GM19395 (cell line): Measurements from ENCODE around the gene AGPAT4.

ENCODE experiments used
- ATAC-seq: cut with Tn5 transposase; IDR thresholded peaks from one replicate; pipeline ENCODE4 v1.9.1; 2021; ENCODE audit warnings: mild to moderate bottlenecking, moderate library complexity; ENCODE audit not compliant: unreplicated experiment

AGPAT4 gene

DNA sequence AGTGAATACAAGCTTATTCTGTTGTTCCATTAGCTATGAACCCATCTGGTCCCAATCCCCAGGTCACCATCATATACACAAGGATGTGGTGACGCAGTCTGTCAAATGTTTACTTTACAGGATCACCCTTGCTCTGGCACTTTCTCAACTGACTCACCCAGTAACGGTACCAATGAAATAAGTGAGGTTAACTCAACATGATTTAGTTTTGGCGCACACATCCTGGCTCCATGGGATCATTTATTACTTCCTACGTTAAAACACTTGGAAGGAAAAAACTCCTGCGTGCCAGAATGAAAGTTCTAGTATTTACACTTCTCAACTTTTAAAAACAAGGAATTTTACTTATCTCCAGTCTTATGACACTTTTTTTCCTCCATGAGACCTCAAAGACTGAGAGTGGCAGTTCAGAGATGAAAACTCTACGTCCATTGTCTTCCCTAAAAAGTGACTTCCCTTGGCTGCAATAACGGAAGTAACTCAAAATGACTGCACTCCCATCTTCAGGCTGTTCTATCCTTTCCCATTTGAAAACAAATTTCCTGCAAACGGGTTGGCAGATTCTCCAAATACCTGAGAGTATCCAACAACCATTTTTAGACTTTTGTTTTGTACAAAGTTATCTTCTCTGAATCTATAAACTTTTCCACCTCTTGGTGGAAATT, 15.9 kb downstream of the AGPAT4 start:
- no peak for ATAC-seq

- no peak for ATAC-seq
These were observed 17.5 kb downstream of the AGPAT4 start for GRCh38 chr6:161256407-161256806.

- ATAC-seq, result no peak
These were observed 18.3 kb downstream of the AGPAT4 start for GRCh38 chr6:161255518-161255917.

- ATAC-seq, result no peak
These were observed 19.2 kb downstream of the AGPAT4 start for GRCh38 chr6:161254464-161255253.

DNA sequence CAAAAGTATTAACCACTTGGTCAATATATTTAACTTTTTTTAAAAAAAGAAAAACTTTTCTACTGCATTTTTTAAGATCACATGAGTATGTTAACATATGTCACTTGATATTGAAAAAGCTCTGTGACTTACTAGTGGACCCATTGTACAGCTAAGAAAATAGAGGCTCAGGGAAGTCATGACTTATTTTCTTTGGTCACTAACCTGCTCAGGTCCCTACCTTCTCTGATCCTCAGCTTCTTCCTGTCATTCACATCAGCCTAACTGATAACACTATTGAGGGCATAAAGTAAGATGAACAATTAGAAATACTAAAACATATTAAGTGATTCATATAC, 19.8 kb downstream of the AGPAT4 start:
- ATAC-seq, result no peak

DNA sequence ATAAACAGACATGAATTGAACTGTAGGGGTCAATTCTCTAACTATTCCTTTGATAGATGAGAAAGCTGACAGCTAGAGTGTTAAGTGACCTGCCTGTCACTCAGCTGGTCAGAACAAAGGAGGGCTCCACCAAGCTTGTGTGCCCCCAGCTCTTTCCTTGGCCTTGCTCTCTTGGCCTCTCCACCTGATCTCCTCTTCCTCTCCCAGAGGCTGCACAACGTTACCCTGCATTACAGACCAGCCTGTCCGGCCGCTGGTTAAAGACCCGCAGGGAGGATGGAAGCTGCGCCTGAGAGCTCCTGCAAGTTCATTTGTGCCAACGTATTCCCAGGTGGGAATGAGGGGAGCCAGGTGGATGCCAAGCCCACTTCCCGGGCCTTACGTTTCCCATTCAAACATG, 22.5 kb downstream of the AGPAT4 start:
- no peak for ATAC-seq

DNA sequence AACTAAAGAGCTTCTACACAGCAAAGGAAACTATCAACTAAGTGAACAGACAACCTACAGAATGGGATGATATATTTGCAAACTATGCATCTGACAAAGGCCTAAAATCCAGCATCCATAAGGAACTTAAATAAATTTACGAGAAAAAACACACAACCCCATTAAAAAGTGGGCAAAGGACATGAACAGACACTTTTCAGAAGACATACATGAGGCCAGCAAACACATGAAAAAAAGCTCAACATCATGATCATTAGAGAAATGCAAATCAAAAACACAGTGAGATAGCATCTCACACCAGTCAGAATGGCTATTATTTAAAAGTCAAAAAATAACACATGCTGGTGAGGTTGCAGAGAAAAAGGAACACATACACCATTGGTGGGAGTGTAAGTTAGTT, 24.5 kb downstream of the AGPAT4 start:
- no peak for ATAC-seq

GRCh38 chr6:161246725-161247124, 27.1 kb downstream of the AGPAT4 start:
- ATAC-seq, result no peak

DNA sequence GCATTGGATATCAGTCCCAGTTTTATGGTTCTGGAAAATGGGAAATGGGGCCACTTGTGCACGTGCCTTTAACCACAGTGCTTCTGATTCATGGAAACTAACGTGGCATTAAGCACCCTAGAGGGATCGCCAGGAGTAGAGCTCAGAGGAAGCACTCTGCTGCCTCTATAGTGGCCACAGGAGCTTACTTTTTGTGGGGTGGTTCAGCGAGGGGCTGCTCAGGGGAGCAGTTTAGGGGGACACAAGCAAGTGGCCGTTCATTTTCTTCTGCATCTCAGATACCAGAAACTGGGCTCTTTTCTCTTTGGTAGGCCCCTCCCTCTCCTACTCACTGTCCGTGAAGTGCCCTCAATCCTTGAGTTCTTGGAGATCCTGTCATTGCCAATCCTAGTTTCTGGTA, 28.5 kb downstream of the AGPAT4 start:
- ATAC-seq, result no peak

DNA sequence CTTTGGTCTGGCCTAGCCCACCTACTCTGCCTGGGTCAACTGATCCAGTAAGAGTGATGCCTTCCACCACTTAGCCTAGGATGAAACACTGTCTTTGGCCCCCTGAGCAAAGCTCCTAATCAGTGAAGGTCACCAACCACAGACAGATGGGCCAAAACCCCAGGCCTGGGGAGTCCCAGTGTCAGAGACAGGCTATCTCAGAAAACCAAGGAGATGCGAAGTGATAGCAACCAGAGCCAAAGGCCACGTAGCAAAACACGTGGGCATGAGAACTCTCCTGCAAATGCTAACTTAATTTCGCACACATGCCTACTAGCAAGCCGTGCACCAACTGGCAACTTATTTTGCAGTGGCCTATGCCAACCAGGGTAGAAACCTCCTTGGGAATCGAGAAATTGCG, 29.1 kb downstream of the AGPAT4 start:
- no peak for ATAC-seq

DNA sequence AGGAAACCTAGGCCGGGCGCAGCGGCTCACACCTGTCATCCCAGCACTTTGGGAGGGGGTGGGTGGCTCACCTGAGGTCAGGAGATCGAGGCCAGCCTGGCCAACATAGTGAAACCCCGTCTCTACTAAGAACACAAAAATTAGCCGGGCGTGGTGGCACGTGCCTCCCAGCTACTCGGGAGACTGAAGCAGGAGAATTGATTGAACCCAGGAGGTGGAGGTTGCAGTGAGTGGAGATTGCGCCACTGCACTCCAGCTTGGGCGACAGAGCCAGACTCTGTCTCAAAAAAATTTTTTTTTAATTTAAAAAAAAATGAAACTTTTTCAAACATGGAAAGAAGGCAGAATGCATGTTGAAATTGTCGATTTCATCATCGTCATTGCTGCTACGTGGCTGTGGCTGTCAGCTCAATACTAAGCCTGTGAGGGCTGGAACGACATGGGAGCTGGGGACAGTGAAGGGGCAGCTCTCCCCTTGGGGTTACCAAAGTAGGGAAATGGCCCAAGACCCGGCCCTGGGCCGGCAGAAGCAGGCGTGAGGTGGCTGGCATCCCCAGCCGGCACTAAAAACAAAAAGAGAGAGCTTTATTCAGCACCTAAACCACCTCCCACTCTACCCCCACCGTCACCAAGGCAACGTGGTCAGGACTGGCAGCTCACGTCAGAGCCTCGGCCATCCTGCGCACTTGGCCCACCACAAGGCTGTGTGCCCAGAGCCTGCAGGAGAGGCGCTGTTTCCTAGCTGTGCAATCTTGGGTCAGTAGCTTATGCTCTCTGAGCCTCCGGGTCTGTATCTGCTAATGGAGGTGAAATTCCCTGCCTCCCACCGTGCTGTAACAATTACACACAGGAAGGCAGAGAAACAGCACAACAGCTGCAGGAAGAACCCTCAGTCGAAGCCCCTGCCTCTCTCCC, 30.8 kb downstream of the AGPAT4 start:
- no peak for ATAC-seq

- ATAC-seq, result no peak
These were observed 31.7 kb downstream of the AGPAT4 start for GRCh38 chr6:161242113-161242512.

- no peak for ATAC-seq
These were observed 34.9 kb downstream of the AGPAT4 start for GRCh38 chr6:161239001-161239400.

DNA sequence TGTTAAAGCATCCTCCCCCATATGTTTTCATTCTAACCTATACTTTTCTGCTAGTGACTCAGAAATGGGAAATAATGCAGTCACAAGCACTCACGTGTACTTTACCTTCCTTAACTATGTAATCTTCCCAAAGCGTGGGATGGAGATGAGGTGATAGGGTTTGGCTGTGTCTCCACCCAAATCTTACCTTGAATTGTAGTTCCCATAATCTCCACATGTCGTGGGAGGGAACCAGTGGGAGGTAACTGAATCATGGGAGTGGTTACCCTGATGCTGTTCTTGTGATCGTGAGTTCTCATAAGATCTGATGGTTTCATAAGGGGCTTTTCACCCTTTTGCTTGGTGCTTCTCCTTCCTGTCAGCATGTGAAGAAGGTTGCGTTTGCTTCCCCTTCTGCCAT, 35.4 kb downstream of the AGPAT4 start:
- no peak for ATAC-seq

GRCh38 chr6:161238081-161238480, 35.8 kb downstream of the AGPAT4 start:
- no peak for ATAC-seq

- ATAC-seq, result no peak
These were observed 36.7 kb downstream of the AGPAT4 start for GRCh38 chr6:161237176-161237575.

- peak; percentile 71 for ATAC-seq
These were observed 37.9 kb downstream of the AGPAT4 start for GRCh38 chr6:161235776-161236633.

GRCh38 chr6:161233986-161234661, 39.7 kb downstream of the AGPAT4 start:
- no peak for ATAC-seq

GRCh38 chr6:161232467-161232866, 41.4 kb downstream of the AGPAT4 start:
- ATAC-seq, result no peak

- no peak for ATAC-seq
These were observed 41.9 kb downstream of the AGPAT4 start for GRCh38 chr6:161232010-161232409.
